Right lobe of liver (tissue), 6 donors: Measurements from ENCODE around the gene TUFT1. TPM values are rescaled to one million over a fixed set of nuclear protein-coding genes. Genes with fewer than 3 reads are reported as not detected.

Experiments used
- ATAC-seq, 4 donors: fragments of 200-7000 bp; cut with Tn5 transposase; one replicate each; pipeline ENCODE4 v1.9.1; 2020; ENCODE audit warnings: mild to moderate bottlenecking in 4 of 4, moderate library complexity in 4 of 4
- DNase-seq, 3 donors: peaks; one replicate each; pipeline ENCODE4 v3.0.0-alpha.2; 2020
- H3K27ac ChIP-seq, 3 donors: fragments of 200-600 bp; one replicate each; pipeline ENCODE4 v1.8.0; 2022
- H3K27me3 ChIP-seq, 2 donors: fragments of 200-600 bp; one replicate each; pipeline ENCODE4 v1.8.0; 2022
- H3K36me3 ChIP-seq, 4 donors: fragments of 200-600 bp; sonication (generic) in 1 of 4; one replicate each; pipeline versions ENCODE4 v1.5.1 to v1.8.0; 2017 to 2022; ENCODE audit warnings: control low read depth in 1 of 4
- H3K4me1 ChIP-seq, 4 donors: fragments of 200-600 bp; sonication (generic) in 1 of 4; one replicate each; pipeline versions ENCODE4 v1.5.1 to v1.8.0; 2017 to 2022; ENCODE audit warnings: control low read depth in 1 of 4
- H3K4me3 ChIP-seq, 3 donors: fragments of 200-600 bp; one replicate each; pipeline ENCODE4 v1.8.0; 2022
- H3K9me3 ChIP-seq, 4 donors: fragments of 200-600 bp; sonication (generic) in 1 of 4; one replicate each; pipeline versions ENCODE4 v1.5.1 to v1.8.0; 2017 to 2022; ENCODE audit warnings: control low read depth in 1 of 4
- POLR2A ChIP-seq: fragments of 450-650 bp; IDR thresholded peaks from one replicate; pipeline ENCODE4 v1.6.1; 2017; ENCODE audit warnings: antibody characterized with exemption, mild to moderate bottlenecking
- WGBS: methylation state at CpG from one replicate; pipeline ENCODE4 v1.1.6; 2018; ENCODE audit warnings: low coverage, low lambda C conversion rate; ENCODE audit not compliant: insufficient coverage; ENCODE audit errors: missing lambda C conversion rate; 5-methylcytosine and 5-hydroxymethylcytosine counted together
- intact Hi-C, 2 donors: fragments of 100-400 bp; cut with DNase I; formaldehyde crosslinking; loops; one replicate each; pipeline versions ENCODE4 v1.11.2 to v1.14.1; 2022
- total RNA-seq, 6 experiments: library from RNA; depleted of rRNA in 2 of 6; stranded (reverse); fragments of >200 nt in 2 of 6; fragmentation: NEBNext Ultra II Directional in 3 of 6; extraction: Animal tissue kit (Norgen Biotek cat#: 25700) in 3 of 6; gene quantifications; one replicate each; pipeline versions ENCODE4 v1.1.0 to v1.2.4, GENCODE V29; 2016 to 2023
- TF ChIP-seq, protein P1 (sequence below), 4 donors: fragments of 200-600 bp in 3 of 4; fragments of 450-650 bp in 1 of 4; IDR thresholded peaks; one replicate each; pipeline versions ENCODE4 v1.5.1 to v1.8.0; 2016 to 2022; ENCODE audit warnings: antibody characterized with exemption in 4 of 4, mild to moderate bottlenecking in 2 of 4
- donor health status: DM: no; HTN: yes; CAD: no.
- donor health status: DM: no; HTN: no; CAD: no.
- donor health status: DM: no; HTN: no; CAD: no.
- donor health status: DM: no; HTN: yes; CAD: no.
- donor health status: DM: no; HTN: yes; CAD: no.

Gene TUFT1
- total RNA-seq, 6 experiments from 2014 or later: 1.6 to 8.0 (median 3.1) TPM

DNA sequence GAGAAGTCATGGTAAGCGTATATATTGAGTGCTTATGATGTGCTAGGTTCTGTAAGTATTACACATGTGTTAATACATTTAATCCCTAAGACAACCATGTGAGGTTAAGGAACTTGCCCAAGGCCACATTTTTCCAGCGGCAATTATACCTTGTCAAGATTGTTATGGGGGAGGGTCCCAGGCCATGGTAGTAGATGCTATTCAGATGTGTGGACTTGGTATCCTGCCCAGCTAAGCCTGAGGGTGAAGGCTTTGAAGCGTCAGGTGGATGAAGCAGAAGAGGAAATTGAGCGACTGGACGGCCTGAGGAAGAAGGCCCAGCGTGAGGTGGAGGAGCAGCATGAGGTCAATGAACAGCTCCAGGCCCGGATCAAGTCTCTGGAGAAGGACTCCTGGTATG, 3.6 kb upstream of the TUFT1 start:
- ATAC-seq (no peak), DNase-seq (no peak)
- 84% methylated on average over 7 of the region's 7 CpGs for WGBS
- Histone ChIP-seq H3K27me3 (no peaks in the 10 kb centered on the region), H3K36me3 (peaks cover 0 to 55% (median 18%) of the 10 kb centered on the region in 4 donors), H3K9me3 (no peaks in the 10 kb centered on the region), H3K4me3 (no peak overlapping the region), H3K4me1 (peaks cover 0 to 11% (median 4%) of the 10 kb centered on the region in 4 donors), H3K27ac (no peak overlapping the region)
- intact Hi-C loops: loop anchor here in 1 of 2 donors (10.0 kb wide), 1 partner anchor 92 kb away; no protein-coding TSS in a partner anchor
- TF ChIP-seq, protein P1, sequence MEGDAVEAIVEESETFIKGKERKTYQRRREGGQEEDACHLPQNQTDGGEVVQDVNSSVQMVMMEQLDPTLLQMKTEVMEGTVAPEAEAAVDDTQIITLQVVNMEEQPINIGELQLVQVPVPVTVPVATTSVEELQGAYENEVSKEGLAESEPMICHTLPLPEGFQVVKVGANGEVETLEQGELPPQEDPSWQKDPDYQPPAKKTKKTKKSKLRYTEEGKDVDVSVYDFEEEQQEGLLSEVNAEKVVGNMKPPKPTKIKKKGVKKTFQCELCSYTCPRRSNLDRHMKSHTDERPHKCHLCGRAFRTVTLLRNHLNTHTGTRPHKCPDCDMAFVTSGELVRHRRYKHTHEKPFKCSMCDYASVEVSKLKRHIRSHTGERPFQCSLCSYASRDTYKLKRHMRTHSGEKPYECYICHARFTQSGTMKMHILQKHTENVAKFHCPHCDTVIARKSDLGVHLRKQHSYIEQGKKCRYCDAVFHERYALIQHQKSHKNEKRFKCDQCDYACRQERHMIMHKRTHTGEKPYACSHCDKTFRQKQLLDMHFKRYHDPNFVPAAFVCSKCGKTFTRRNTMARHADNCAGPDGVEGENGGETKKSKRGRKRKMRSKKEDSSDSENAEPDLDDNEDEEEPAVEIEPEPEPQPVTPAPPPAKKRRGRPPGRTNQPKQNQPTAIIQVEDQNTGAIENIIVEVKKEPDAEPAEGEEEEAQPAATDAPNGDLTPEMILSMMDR (IDR thresholded peaks at IDR 0.05): no peak
- no peak for TF ChIP-seq POLR2A

DNA sequence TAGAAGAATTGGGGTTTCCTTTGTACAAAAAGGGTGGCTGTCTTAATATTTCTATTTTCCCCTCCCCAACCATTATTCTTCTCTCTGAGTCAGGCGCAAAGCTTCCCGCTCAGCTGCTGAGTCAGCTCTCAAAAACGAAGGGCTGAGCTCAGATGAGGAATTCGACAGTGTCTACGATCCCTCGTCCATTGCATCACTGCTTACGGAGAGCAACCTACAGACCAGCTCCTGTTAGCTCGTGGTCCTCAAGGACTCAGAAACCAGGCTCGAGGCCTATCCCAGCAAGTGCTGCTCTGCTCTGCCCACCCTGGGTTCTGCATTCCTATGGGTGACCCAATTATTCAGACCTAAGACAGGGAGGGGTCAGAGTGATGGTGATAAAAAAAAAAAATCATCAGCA, 3.0 kb upstream of the TUFT1 start:
- H3K9me3 ChIP-seq: no peaks in the 10 kb centered on the region
- DNase-seq (no peak), ATAC-seq (no peak)
- H3K4me1 ChIP-seq: peaks cover 0 to 16% (median 6%) of the 10 kb centered on the region in 4 donors
- TF ChIP-seq, protein P1 (IDR thresholded peaks at IDR 0.05): no peak
- TF ChIP-seq POLR2A: no peak
- no peak overlapping the region for H3K4me3 ChIP-seq
- WGBS: 71% methylated on average over 9 of the region's 9 CpGs
- H3K36me3 ChIP-seq: peaks cover 0 to 49% (median 16%) of the 10 kb centered on the region in 4 donors
- no peak overlapping the region for H3K27ac ChIP-seq
- intact Hi-C loops: loop anchor here in 1 of 2 donors (10.0 kb wide), 1 partner anchor 92 kb away; no protein-coding TSS in a partner anchor
- H3K27me3 ChIP-seq: no peaks in the 10 kb centered on the region

DNA sequence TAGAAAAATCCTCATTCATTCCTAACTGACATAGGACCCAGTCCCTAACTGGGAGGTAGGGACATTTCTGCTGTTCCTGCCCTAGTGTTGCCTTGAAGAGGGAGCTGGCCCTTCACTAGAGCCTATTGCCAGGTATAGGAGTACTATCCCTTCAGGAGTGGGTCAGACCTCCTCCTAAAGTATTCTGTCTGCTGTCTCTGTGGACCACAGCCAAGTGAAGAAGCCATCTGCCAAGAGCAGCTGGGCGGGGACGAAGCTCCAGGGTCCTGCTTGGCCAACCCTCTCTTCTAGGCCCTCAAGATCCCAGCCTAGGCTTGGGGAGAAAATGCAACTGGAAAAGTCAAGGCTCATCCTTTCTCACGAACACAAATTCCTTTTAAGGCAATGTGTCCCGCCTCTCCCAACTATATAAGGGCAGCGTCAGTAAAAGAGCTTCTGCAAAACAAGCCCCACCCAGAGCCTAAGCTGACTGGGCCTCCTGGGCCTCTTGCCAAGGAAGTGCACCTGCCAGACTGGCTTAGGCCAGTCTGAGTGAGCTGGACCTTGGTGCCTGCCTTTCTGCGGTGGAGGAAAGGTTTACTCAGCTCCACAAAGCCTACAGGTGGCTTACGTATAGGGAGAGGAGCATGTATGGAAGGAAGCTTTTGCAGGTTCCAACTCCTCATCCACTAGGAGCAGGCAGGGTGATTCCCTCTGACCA, 638 bp upstream of the TUFT1 start:
- DNase-seq: peak; percentile 91 to 93 (median 92)

DNA sequence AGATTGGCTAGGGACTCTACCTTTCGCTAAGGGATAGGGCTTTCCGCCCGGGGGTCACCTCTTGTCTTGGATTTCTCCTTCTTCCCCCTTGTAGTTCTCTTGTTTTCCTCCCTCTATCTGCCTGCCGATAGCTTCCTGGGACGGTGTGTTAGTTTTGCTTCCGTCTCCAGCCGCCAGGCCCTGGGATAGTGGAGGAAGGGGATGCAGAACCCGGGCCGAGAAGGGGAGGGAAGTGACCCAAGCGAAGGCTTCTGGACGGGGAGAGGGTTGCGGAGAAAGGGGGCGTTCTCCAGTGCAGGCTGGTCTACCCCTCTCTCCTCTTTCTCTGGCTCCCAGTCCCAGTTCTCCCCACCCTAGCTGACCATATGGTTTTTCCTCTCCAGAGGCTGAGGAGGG, 871 bp downstream of the TUFT1 start:
- WGBS: 21% methylated on average over 13 of the region's 13 CpGs
- H3K27ac ChIP-seq: peak overlapping the region; percentile 63 to 77 (median 70)
- no peak for ATAC-seq
- DNase-seq: no peak
- peaks cover 0 to 19% (median 8%) of the 10 kb centered on the region in 4 donors for H3K4me1 ChIP-seq
- TF ChIP-seq, protein P1 (IDR thresholded peaks at IDR 0.05): no peak
- TF ChIP-seq POLR2A: no peak
- peak overlapping the region; percentile 62 to 75 (median 69) for H3K4me3 ChIP-seq
- no peaks in the 10 kb centered on the region for H3K9me3 ChIP-seq
- H3K36me3 ChIP-seq: peaks cover 0 to 14% (median 3%) of the 10 kb centered on the region in 4 donors
- intact Hi-C loops: loop anchor here in 1 of 2 donors (10.0 kb wide), 1 partner anchor 54 kb away; no protein-coding TSS in a partner anchor
- no peaks in the 10 kb centered on the region for H3K27me3 ChIP-seq

More for the DNA sequence above, 638 bp upstream of the TUFT1 start:
- Histone ChIP-seq H3K27me3 (no peaks in the 10 kb centered on the region), H3K27ac (peak overlapping the region; percentile 63 to 77 (median 70)), H3K4me3 (peak overlapping the region; percentile 62 to 75 (median 69)), H3K9me3 (no peaks in the 10 kb centered on the region), H3K4me1 (peaks cover 0 to 19% (median 8%) of the 10 kb centered on the region in 4 donors), H3K36me3 (peaks cover 0 to 27% (median 10%) of the 10 kb centered on the region in 4 donors)
- WGBS: 11% methylated on average over 5 of the region's 7 CpGs
- peak; percentile 77 to 84 (median 82) for ATAC-seq
- no peak for TF ChIP-seq POLR2A
- TF ChIP-seq, protein P1 (IDR thresholded peaks at IDR 0.05): no peak
- intact Hi-C loops: loop anchor here (10.0 kb wide), 2 partner anchors 55 to 95 kb away; no protein-coding TSS in a partner anchor
